Neural cell (in vitro differentiated cells): Measurements from ENCODE around the gene NID2. TPM values are rescaled to one million over a fixed set of nuclear protein-coding genes. Genes with fewer than 3 reads are reported as not detected.

Experiments
- H2AFZ ChIP-seq: fragments of 200-600, 300-800 bp; sonication (generic), shearing (Covaris generic); 2 replicates; pipeline ENCODE4 v1.6.0; 2014; ENCODE audit warnings: low read depth, mild to moderate bottlenecking, antibody characterized with exemption, low read length, moderate library complexity
- H3F3A ChIP-seq: fragments of 200-600 bp; shearing (Covaris generic); 2 replicates; pipeline ENCODE4 v1.6.1; 2016; ENCODE audit warnings: mild to moderate bottlenecking, moderate library complexity, mixed read lengths, antibody characterized with exemption, low read length; ENCODE audit not compliant: insufficient read depth, poor library complexity, severe bottlenecking
- H3K27ac ChIP-seq: fragments of 200-600, 300-800 bp; sonication (generic), shearing (Covaris generic); 2 replicates; pipeline ENCODE4 v1.5.1; 2014; ENCODE audit warnings: mild to moderate bottlenecking, low read length, moderate library complexity
- H3K27me3 ChIP-seq: fragments of 300-800, 200-600 bp; sonication (generic), shearing (Covaris generic); 2 replicates; pipeline ENCODE4 v1.6.0; 2014; ENCODE audit warnings: mild to moderate bottlenecking, low read depth, low read length, moderate library complexity; ENCODE audit not compliant: insufficient read depth
- H3K36me3 ChIP-seq: fragments of 300-800, 200-600 bp; sonication (generic), shearing (Covaris generic); 2 replicates; pipeline ENCODE4 v1.5.1; 2014; ENCODE audit warnings: mild to moderate bottlenecking, antibody characterized with exemption, low read length, moderate library complexity; ENCODE audit not compliant: insufficient read depth
- H3K4me2 ChIP-seq: fragments of 300-800, 200-600 bp; sonication (generic), shearing (Covaris generic); 2 replicates; pipeline ENCODE4 v1.6.0; 2014; ENCODE audit warnings: mild to moderate bottlenecking, low read length
- H3K4me3 ChIP-seq: fragments of 300-800, 200-600 bp; sonication (generic), shearing (Covaris generic); 2 replicates; pipeline ENCODE4 v1.5.1; 2014; ENCODE audit warnings: mild to moderate bottlenecking, low read length, moderate library complexity
- H3K79me2 ChIP-seq: fragments of 200-600 bp; shearing (Covaris generic); replicated peaks from 2 replicates; pipeline ENCODE4 v1.6.0; 2014; ENCODE audit warnings: mild to moderate bottlenecking, low read length, moderate library complexity; ENCODE audit not compliant: insufficient read depth
- H3K9ac ChIP-seq: fragments of 300-800, 200-600 bp; sonication (generic), shearing (Covaris generic); 2 replicates; pipeline ENCODE4 v1.6.1; 2016; ENCODE audit warnings: mild to moderate bottlenecking, low read length, mixed read lengths
- H3K9me2 ChIP-seq: fragments of 200-600 bp; shearing (Covaris generic); 2 replicates; pipeline ENCODE4 v1.6.1; 2016; ENCODE audit warnings: mild to moderate bottlenecking, low read length, mixed read lengths; ENCODE audit not compliant: insufficient read depth
- H3K9me3 ChIP-seq: fragments of 200-600, 300-800 bp; sonication (generic), shearing (Covaris generic); 2 replicates; pipeline ENCODE4 v1.6.1; 2016; ENCODE audit warnings: mild to moderate bottlenecking, mixed run types, low read length, moderate library complexity, mixed read lengths
- H4K20me1 ChIP-seq: fragments of 200-600 bp; shearing (Covaris generic); 2 replicates; pipeline ENCODE4 v1.6.1; 2016; ENCODE audit warnings: mild to moderate bottlenecking, mixed run types; ENCODE audit not compliant: insufficient read depth
- CTCF ChIP-seq: fragments of 450-650 bp; IDR thresholded peaks from 2 replicates; pipeline ENCODE4 v1.5.1; 2014; ENCODE audit warnings: antibody characterized with exemption, mild to moderate bottlenecking, moderate library complexity; ENCODE audit not compliant: poor library complexity, severe bottlenecking
- EZH2 ChIP-seq: fragments of 200-600, 300-800 bp; shearing (Covaris generic), sonication (generic); IDR thresholded peaks from 2 replicates; pipeline ENCODE4 v1.6.1; 2014; ENCODE audit warnings: antibody characterized with exemption, low read length, borderline replicate concordance, mild to moderate bottlenecking; ENCODE audit not compliant: insufficient read depth, poor library complexity, severe bottlenecking
- MXI1 ChIP-seq: fragments of 450-650 bp; conservative IDR thresholded peaks from 2 replicates; pipeline ENCODE4 v1.6.1; 2014; ENCODE audit warnings: antibody characterized with exemption, mild to moderate bottlenecking; ENCODE audit not compliant: poor library complexity, severe bottlenecking
- POLR2AphosphoS5 ChIP-seq: IDR thresholded peaks from 2 replicates; pipeline ENCODE4 v1.6.1; 2012
- RAD21 ChIP-seq: fragments of 450-650 bp; conservative IDR thresholded peaks from 2 replicates; pipeline ENCODE4 v1.6.1; 2014; ENCODE audit warnings: antibody characterized with exemption, mild to moderate bottlenecking, moderate library complexity
- REST ChIP-seq: IDR thresholded peaks from 2 replicates; pipeline ENCODE4 v1.6.1; 2012; ENCODE audit warnings: borderline replicate concordance
- SMC3 ChIP-seq: fragments of 450-650 bp; conservative IDR thresholded peaks from 2 replicates; pipeline ENCODE4 v1.6.1; 2014; ENCODE audit warnings: antibody characterized with exemption, mild to moderate bottlenecking, moderate library complexity; ENCODE audit not compliant: poor library complexity
- TAF1 ChIP-seq: IDR thresholded peaks from 2 replicates; pipeline ENCODE4 v1.6.1; 2012; ENCODE audit warnings: low read depth
- polyA minus RNA-seq: library from RNA; depleted of rRNA, polyadenylated mRNA; stranded (reverse); fragments of >200 nt; gene quantifications from 2 replicates; pipeline ENCODE4 v1.2.3, GENCODE V29; 2014
- polyA plus RNA-seq: library from polyadenylated mRNA; depleted of rRNA; stranded (reverse); fragments of >200 nt; gene quantifications from 2 replicates; pipeline ENCODE4 v1.2.3, GENCODE V29; 2014

Gene NID2, protein sequence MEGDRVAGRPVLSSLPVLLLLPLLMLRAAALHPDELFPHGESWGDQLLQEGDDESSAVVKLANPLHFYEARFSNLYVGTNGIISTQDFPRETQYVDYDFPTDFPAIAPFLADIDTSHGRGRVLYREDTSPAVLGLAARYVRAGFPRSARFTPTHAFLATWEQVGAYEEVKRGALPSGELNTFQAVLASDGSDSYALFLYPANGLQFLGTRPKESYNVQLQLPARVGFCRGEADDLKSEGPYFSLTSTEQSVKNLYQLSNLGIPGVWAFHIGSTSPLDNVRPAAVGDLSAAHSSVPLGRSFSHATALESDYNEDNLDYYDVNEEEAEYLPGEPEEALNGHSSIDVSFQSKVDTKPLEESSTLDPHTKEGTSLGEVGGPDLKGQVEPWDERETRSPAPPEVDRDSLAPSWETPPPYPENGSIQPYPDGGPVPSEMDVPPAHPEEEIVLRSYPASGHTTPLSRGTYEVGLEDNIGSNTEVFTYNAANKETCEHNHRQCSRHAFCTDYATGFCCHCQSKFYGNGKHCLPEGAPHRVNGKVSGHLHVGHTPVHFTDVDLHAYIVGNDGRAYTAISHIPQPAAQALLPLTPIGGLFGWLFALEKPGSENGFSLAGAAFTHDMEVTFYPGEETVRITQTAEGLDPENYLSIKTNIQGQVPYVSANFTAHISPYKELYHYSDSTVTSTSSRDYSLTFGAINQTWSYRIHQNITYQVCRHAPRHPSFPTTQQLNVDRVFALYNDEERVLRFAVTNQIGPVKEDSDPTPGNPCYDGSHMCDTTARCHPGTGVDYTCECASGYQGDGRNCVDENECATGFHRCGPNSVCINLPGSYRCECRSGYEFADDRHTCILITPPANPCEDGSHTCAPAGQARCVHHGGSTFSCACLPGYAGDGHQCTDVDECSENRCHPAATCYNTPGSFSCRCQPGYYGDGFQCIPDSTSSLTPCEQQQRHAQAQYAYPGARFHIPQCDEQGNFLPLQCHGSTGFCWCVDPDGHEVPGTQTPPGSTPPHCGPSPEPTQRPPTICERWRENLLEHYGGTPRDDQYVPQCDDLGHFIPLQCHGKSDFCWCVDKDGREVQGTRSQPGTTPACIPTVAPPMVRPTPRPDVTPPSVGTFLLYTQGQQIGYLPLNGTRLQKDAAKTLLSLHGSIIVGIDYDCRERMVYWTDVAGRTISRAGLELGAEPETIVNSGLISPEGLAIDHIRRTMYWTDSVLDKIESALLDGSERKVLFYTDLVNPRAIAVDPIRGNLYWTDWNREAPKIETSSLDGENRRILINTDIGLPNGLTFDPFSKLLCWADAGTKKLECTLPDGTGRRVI (N-terminal part only)
- 0.48 and 1.1 TPM in 2 replicates for polyA plus RNA-seq
- polyA minus RNA-seq = 0.73 and 1.2 TPM in 2 replicates

- no peaks in the 10 kb centered on the region for H4K20me1 ChIP-seq
- peak; percentile 49 for TF ChIP-seq MXI1
- TF ChIP-seq TAF1 = no peak
- TF ChIP-seq CTCF = peak; percentile 68
- TF ChIP-seq EZH2 = peak; percentile 5
- TF ChIP-seq REST = no peak
- H3K4me2 ChIP-seq = peak within 1 kb of the TSS; percentile 82
- no peaks in the 10 kb centered on the region for H3F3A ChIP-seq
- no peaks in the 10 kb centered on the region for H3K36me3 ChIP-seq
- H3K4me3 ChIP-seq = peak within 1 kb of the TSS; percentile 77
- H3K9me3 ChIP-seq = no peaks in the 10 kb centered on the region
- H3K27ac ChIP-seq = no peak within 1 kb of the TSS
- H3K79me2 ChIP-seq = no peaks in the 10 kb centered on the region
- no peaks in the 10 kb centered on the region for H3K9me2 ChIP-seq
- H2AFZ ChIP-seq = peak within 1 kb of the TSS; percentile 27
- H3K9ac ChIP-seq = peak within 1 kb of the TSS; percentile 33
- H3K27me3 ChIP-seq = peaks cover 61% of the 10 kb centered on the region
These were observed at the start of gene NID2 for GRCh38 chr14:52068615-52069306. NID2 (minus strand) TSS chr14:52069059; CDS start chr14:52068994, 65 bp downstream.

- Histone ChIP-seq H3K79me2 (no peaks in the 10 kb centered on the region), H2AFZ (no peak overlapping the region), H3K9ac (no peak overlapping the region), H3K36me3 (no peaks in the 10 kb centered on the region), H3F3A (no peaks in the 10 kb centered on the region), H4K20me1 (no peaks in the 10 kb centered on the region), H3K4me3 (no peak overlapping the region), H3K4me2 (no peak overlapping the region), H3K9me3 (no peaks in the 10 kb centered on the region), H3K27me3 (no peaks in the 10 kb centered on the region), H3K9me2 (no peaks in the 10 kb centered on the region), H3K27ac (no peak overlapping the region)
- no peak for TF ChIP-seq MXI1
- TF ChIP-seq RAD21 = no peak
- TF ChIP-seq POLR2AphosphoS5 = no peak
- TF ChIP-seq SMC3 = no peak
These were observed 48.4 kb upstream of the NID2 start for GRCh38 chr14:52117111-52117832.
